Caco-2 (cell line): ENCODE results near the gene PARD3B. TPM values are rescaled to one million over a fixed set of nuclear protein-coding genes. Genes with fewer than 3 reads are reported as not detected.

Experiments used
- BruUV-seq: library from RNA; stranded (reverse); fragments of 400-500 nt; replicated peaks from 2 replicates; lab custom pipeline; 2021; lab: Mats Ljungman, UMichigan
- CTCF ChIA-PET: fragments of 300-600 bp; sonication (Branson Sonifier 250); formaldehyde crosslinking; loops from one replicate; lab custom pipeline; 2022; ENCODE audit warnings: antibody characterized with exemption; lab: Charles Lee
- POLR2A ChIA-PET: fragments of 300-600 bp; sonication (Branson Sonifier 250); formaldehyde crosslinking; loops from one replicate; lab custom pipeline; 2022; ENCODE audit warnings: antibody characterized with exemption; lab: Charles Lee
- DNase-seq, 2 experiments: peaks; one replicate each; pipeline versions ENCODE4 v3.0.0 to v3.0.0-alpha.2; 2020 to 2022
- H3K27me3 ChIP-seq: replicated peaks from 2 replicates; pipeline ENCODE4 v1.6.0; 2011; ENCODE audit warnings: low read length; ENCODE audit not compliant: control insufficient read depth, insufficient read depth
- H3K36me3 ChIP-seq: 2 replicates; pipeline ENCODE4 v1.5.1; 2011; ENCODE audit warnings: low read length; ENCODE audit not compliant: control insufficient read depth, insufficient read depth
- H3K4me1 ChIP-seq: fragments of 250-450 bp; sonication (Bioruptor Pico); 2 replicates; pipeline ENCODE4 v1.5.1; 2020; ENCODE audit warnings: mild to moderate bottlenecking
- H3K4me3 ChIP-seq: 2 replicates; pipeline ENCODE4 v1.5.1; 2011; ENCODE audit warnings: low read depth, mild to moderate bottlenecking, control low read depth, low read length
- H3K9me3 ChIP-seq: fragments of 250-450 bp; sonication (Bioruptor Pico); 2 replicates; pipeline ENCODE4 v1.5.1; 2020; ENCODE audit warnings: mild to moderate bottlenecking, moderate library complexity
- H3K27ac Mint-ChIP-seq: one replicate; pipeline ENCODE4 v1.8.0; 2022; ENCODE audit warnings: mixed read lengths; ENCODE audit not compliant: unreplicated experiment
- H3K27me3 Mint-ChIP-seq: one replicate; pipeline ENCODE4 v1.8.0; 2022; ENCODE audit warnings: mixed read lengths; ENCODE audit not compliant: insufficient read depth, unreplicated experiment
- H3K36me3 Mint-ChIP-seq: one replicate; pipeline ENCODE4 v1.8.0; 2022; ENCODE audit warnings: mild to moderate bottlenecking, mixed read lengths; ENCODE audit not compliant: insufficient read depth, unreplicated experiment
- H3K4me1 Mint-ChIP-seq: one replicate; pipeline ENCODE4 v1.8.0; 2022; ENCODE audit warnings: low read depth, mixed read lengths; ENCODE audit not compliant: unreplicated experiment
- H3K4me3 Mint-ChIP-seq: one replicate; pipeline ENCODE4 v1.8.0; 2022; ENCODE audit warnings: mild to moderate bottlenecking, moderate library complexity, mixed read lengths; ENCODE audit not compliant: unreplicated experiment
- H3K9me3 Mint-ChIP-seq: one replicate; pipeline ENCODE4 v1.8.0; 2022; ENCODE audit warnings: mixed read lengths; ENCODE audit not compliant: unreplicated experiment
- CTCF ChIP-seq, 2 experiments: fragments of 200-600 bp in 1 of 2; IDR thresholded peaks; 1 replicate in 1 of 2; 2 replicates in 1 of 2; pipeline versions ENCODE4 v1.5.1 to v1.8.0; 2011 to 2022; ENCODE audit warnings: antibody characterized with exemption in 1 of 2, control low read depth in 1 of 2, inconsistent platforms in 1 of 2, low read depth in 1 of 2, low read length in 1 of 2, mild to moderate bottlenecking in 1 of 2, moderate library complexity in 1 of 2; ENCODE audit not compliant: insufficient read depth in 1 of 2, severe bottlenecking in 1 of 2, unreplicated experiment in 1 of 2
- intact Hi-C: fragments of 100-400 bp; cut with micrococcal nuclease; formaldehyde crosslinking; loops from one replicate; pipeline ENCODE4 v1.10.0; 2022; ENCODE audit not compliant: unreplicated experiment
- total RNA-seq: library from RNA; stranded (reverse); gene quantifications from 2 replicates; pipeline ENCODE4 v1.2.3, GENCODE V29; 2022

PARD3B gene
- total RNA-seq, 1 experiment from 2014 or later, result 68.9 TPM

- no peaks in the 10 kb centered on the region for H3K27me3 Mint-ChIP-seq
- Histone ChIP-seq H3K4me1 (no peaks in the 10 kb centered on the region), H3K27me3 (no peaks in the 10 kb centered on the region), H3K36me3 (no peaks in the 10 kb centered on the region), H3K9me3 (no peaks in the 10 kb centered on the region), H3K4me3 (no peak overlapping the region)
- peaks cover 30% of the 10 kb centered on the region for H3K4me1 Mint-ChIP-seq
- no peak for TF ChIP-seq CTCF (IDR thresholded peaks at IDR 0.05; ENCODE audit: insufficient read depth in 1 of 2, low read depth in 1 of 2, low read length in 1 of 2, severe bottlenecking in 1 of 2, unreplicated experiment in 1 of 2)
- ChIA-PET CTCF (no interaction called here), POLR2A (no interaction called here)
- intact Hi-C loops, result no loop called here
- peaks cover 4% of the 10 kb centered on the region for H3K36me3 Mint-ChIP-seq
- H3K27ac Mint-ChIP-seq, result no peak overlapping the region
- no TSS peak for BruUV-seq
- peaks cover 10% of the 10 kb centered on the region for H3K9me3 Mint-ChIP-seq
- H3K4me3 Mint-ChIP-seq, result no peak overlapping the region
- DNase-seq, result no peak
Observed at GRCh38 chr2:205377324-205377723, 832.0 kb downstream of the PARD3B start.

GRCh38 chr2:205383601-205384000 lies 838.3 kb downstream of the PARD3B start:
- Histone ChIP-seq H3K4me1 (peaks cover 6% of the 10 kb centered on the region; the same call in 1 of the 2 replicates), H3K36me3 (no peaks in the 10 kb centered on the region), H3K27me3 (no peaks in the 10 kb centered on the region), H3K4me3 (no peak overlapping the region), H3K9me3 (no peaks in the 10 kb centered on the region)
- TF ChIP-seq CTCF (IDR thresholded peaks at IDR 0.05; ENCODE audit: insufficient read depth in 1 of 2, low read depth in 1 of 2, low read length in 1 of 2, severe bottlenecking in 1 of 2, unreplicated experiment in 1 of 2), result no peak
- Mint-ChIP-seq H3K27me3 (no peaks in the 10 kb centered on the region), H3K4me1 (peaks cover 21% of the 10 kb centered on the region), H3K9me3 (peaks cover 10% of the 10 kb centered on the region), H3K27ac (no peak overlapping the region), H3K36me3 (no peaks in the 10 kb centered on the region), H3K4me3 (no peak overlapping the region)
- intact Hi-C loops, result no loop called here
- POLR2A ChIA-PET, result no interaction called here
- no TSS peak for BruUV-seq
- DNase-seq, result no peak
- CTCF ChIA-PET, result no interaction called here

- Mint-ChIP-seq H3K4me1 (peaks cover 21% of the 10 kb centered on the region), H3K36me3 (no peaks in the 10 kb centered on the region), H3K9me3 (peaks cover 8% of the 10 kb centered on the region), H3K27ac (no peak overlapping the region), H3K4me3 (no peak overlapping the region), H3K27me3 (no peaks in the 10 kb centered on the region)
- no peak overlapping the region for H3K4me3 ChIP-seq
- no peaks in the 10 kb centered on the region for H3K9me3 ChIP-seq
- CTCF ChIA-PET, result no interaction called here
- DNase-seq, result no peak
- H3K4me1 ChIP-seq, result peaks cover 6% of the 10 kb centered on the region; the same call in 1 of the 2 replicates
- intact Hi-C loops, result no loop called here
- BruUV-seq, result no TSS peak
- POLR2A ChIA-PET, result no interaction called here
- H3K36me3 ChIP-seq, result no peaks in the 10 kb centered on the region
- no peaks in the 10 kb centered on the region for H3K27me3 ChIP-seq
- TF ChIP-seq CTCF (IDR thresholded peaks at IDR 0.05; ENCODE audit: insufficient read depth in 1 of 2, low read depth in 1 of 2, low read length in 1 of 2, severe bottlenecking in 1 of 2, unreplicated experiment in 1 of 2), result no peak
Observed at GRCh38 chr2:205386109-205386508, 840.8 kb downstream of the PARD3B start.
